K562 treated with DMSO at 1 percent for 12 hours (cell line): Measurements from ENCODE around the gene ALKBH1. TPM values are rescaled to one million over a fixed set of nuclear protein-coding genes. Genes with fewer than 3 reads are reported as not detected.

ENCODE experiments used
- total RNA-seq: library from RNA; unstranded; fragments of 300-600 nt; gene quantifications from 2 replicates; pipeline ENCODE4 v1.2.3, GENCODE V29; 2022; ENCODE audit not compliant: insufficient read depth

Gene ALKBH1, protein sequence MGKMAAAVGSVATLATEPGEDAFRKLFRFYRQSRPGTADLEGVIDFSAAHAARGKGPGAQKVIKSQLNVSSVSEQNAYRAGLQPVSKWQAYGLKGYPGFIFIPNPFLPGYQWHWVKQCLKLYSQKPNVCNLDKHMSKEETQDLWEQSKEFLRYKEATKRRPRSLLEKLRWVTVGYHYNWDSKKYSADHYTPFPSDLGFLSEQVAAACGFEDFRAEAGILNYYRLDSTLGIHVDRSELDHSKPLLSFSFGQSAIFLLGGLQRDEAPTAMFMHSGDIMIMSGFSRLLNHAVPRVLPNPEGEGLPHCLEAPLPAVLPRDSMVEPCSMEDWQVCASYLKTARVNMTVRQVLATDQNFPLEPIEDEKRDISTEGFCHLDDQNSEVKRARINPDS
- 4.4 and 10.2 TPM in 2 replicates for total RNA-seq

DNA sequence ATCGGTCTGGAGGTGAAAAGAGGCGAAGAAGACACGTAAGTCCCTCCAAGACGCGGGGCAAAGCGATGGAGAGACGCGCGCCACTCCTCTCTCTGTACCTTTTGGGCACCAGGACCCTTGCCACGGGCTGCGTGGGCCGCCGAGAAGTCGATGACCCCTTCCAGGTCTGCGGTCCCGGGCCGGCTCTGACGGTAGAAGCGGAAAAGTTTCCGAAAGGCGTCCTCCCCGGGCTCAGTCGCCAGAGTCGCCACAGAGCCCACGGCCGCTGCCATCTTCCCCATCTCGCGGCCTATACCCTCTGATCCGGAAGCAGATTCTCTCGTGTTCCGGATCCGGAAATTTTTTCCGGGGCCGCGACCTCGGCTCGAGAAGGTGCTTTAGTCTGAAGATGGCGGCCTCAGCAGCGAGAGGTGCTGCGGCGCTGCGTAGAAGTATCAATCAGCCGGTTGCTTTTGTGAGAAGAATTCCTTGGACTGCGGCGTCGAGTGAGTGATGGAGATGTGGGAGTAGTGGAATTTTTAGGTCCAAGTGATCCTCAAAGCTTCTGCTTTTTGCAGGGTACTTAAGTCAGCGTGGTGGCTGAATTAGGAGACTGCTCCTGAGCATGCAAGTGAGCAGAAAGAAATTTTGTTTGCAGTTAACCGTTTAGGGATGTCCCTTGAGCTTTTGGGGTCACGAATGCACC, at the start of gene ALKBH1, which contains the start of gene SLIRP:
Gene ALKBH1 (minus strand): TSS at position 300 of the 685 bp plus-strand sequence. CDS start 19 bp downstream, at position 281.
Gene SLIRP (plus strand): TSS at position 380 of the 685 bp plus-strand sequence. CDS start 9 bp downstream, at position 389.

Other genes with a start within 250 kb of the ALKBH1 start
- 99.4 and 106 TPM in 2 replicates for gene AHSA1, start 249.9 kb downstream of the ALKBH1 start, total RNA-seq
- not detected in 2 replicates for gene ISM2, start 209.2 kb downstream of the ALKBH1 start, total RNA-seq
- 5.9 and 15.5 TPM in 2 replicates for gene SPTLC2, start 91.4 kb downstream of the ALKBH1 start, total RNA-seq
- gene SLIRP, start 80 bp upstream of the ALKBH1 start, total RNA-seq = 153 and 163 TPM in 2 replicates
- 46.2 and 81.3 TPM in 2 replicates for gene SNW1, start 53.1 kb upstream of the ALKBH1 start, total RNA-seq
- 4.3 and 7.1 TPM in 2 replicates for gene ADCK1, start 92.1 kb upstream of the ALKBH1 start, total RNA-seq